Erythroblast (primary cell): ENCODE measurements around the gene ANLN.

ENCODE experiments used
- DNase-seq, 2 experiments: peaks; one replicate each; lab custom pipeline; 2025; lab: John Stamatoyannopoulos, UW
- GATA1 ChIP-seq: IDR thresholded peaks from 2 replicates; pipeline ENCODE4 v1.6.1; 2011; ENCODE audit warnings: low read depth, mild to moderate bottlenecking, control low read depth, low read length, moderate library complexity
- POLR2A ChIP-seq: IDR thresholded peaks from 2 replicates; pipeline ENCODE4 v1.6.1; 2011; ENCODE audit warnings: mild to moderate bottlenecking, low read length

ANLN gene

GRCh38 chr7:36408589-36408988, 18.9 kb downstream of the ANLN start:
- no peak for TF ChIP-seq POLR2A
- no peak for TF ChIP-seq GATA1
- no peak for DNase-seq

DNA sequence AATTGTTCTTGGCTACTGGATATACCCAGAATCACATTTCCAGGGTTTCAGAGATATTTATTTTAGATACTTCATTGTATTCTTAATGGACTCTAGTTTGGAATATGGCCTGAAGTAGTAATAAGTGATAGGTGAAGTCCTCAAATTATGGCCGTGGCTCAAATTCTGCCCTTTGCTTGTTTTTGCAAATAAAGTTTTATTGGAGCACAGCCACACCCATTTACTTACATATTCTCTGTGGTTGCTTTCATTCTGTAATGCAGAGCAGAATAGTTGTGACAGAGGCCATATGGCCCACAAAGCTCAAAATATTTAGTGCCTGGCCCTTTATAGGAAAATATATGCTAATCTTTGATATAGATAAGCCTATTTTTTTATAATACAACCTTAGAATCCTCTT, 19.5 kb downstream of the ANLN start:
- no peak for TF ChIP-seq GATA1
- TF ChIP-seq POLR2A: no peak
- no peak for DNase-seq

DNA sequence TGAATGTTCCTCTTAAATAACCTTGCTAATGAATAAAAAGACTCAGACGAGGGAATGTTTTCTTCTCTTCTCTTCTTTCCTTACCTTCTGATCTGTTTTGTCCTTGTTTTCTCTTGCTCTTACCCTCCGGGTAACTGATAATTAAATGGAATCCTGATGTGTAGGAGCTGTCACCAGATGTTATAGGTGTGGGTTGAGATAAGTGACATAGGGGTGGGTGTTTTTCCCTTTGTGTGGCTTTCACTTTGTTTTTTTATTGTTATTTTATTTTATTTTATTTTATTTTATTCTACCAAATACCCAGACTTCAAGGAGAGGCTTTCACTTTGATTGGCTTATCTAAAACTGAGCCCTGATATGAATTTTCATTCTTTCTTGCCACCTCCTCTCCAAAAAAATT, 25.5 kb downstream of the ANLN start:
- DNase-seq: peak; percentile 11 to 33
- no peak for TF ChIP-seq GATA1

DNA sequence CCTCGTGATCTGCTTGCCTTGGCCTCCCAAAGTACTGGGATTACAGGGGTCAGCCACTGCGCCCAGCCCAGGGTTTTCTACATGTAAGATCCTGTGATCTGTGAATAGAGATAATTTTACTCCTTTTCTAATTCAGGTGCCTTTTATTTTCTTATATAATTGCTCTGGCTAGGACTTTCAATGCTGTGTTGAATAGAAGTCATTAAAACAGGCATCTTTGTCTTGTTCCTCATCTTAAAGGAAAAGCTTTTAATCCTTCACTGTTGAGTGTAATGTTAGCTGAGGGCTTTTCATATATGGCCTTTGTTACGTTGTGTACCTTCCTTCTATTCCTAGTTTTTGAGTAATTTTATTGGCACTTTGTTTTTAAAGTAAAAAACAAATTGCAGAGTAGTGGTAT, 26.6 kb downstream of the ANLN start:
- TF ChIP-seq GATA1: no peak
- TF ChIP-seq POLR2A: no peak
- no peak for DNase-seq

DNA sequence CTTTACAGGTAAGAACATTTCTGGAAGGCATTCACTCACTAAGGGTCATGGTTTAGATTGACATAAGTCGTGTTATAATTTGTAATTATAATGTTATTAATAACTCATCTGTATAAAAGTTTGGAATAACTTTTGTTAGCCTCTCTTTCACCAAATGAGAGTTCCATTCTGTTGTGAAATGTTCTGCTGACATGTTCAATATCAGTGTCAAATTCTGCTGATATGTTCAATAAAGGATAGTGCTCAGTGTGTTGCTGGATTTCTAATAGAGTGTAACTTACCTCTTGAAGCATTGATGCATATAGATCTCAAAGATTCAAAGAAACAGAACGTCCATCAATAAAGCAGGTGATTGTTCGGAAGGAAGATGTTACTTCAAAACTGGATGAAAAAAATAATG, 30.6 kb downstream of the ANLN start:
- TF ChIP-seq POLR2A (no peak), GATA1 (no peak)
- DNase-seq: no peak

DNA sequence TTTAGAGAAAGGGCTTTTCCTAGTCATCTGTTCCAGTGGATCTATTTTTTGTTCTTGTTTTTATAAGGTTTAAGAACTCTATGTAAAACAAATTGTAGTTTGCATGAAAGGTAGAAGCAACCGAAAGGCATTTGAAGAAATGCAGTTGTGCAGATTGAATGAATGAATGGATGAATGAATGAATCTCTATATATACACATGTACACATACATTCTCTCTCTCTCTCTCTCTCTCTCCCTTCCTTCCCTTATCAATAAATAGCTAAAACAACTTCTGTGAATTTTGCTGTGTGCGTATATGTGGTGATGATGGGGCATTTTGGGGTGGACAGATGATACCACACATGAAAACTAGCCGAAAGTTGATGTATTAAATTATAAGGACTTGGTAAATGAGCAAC, 32.4 kb downstream of the ANLN start:
- DNase-seq: no peak
- TF ChIP-seq GATA1 (no peak), POLR2A (no peak)

GRCh38 chr7:36423633-36424032, 34.0 kb downstream of the ANLN start:
- no peak for DNase-seq
- TF ChIP-seq POLR2A: no peak

GRCh38 chr7:36430186-36430585, 40.5 kb downstream of the ANLN start:
- no peak for DNase-seq
- no peak for TF ChIP-seq GATA1
- TF ChIP-seq POLR2A: no peak

DNA sequence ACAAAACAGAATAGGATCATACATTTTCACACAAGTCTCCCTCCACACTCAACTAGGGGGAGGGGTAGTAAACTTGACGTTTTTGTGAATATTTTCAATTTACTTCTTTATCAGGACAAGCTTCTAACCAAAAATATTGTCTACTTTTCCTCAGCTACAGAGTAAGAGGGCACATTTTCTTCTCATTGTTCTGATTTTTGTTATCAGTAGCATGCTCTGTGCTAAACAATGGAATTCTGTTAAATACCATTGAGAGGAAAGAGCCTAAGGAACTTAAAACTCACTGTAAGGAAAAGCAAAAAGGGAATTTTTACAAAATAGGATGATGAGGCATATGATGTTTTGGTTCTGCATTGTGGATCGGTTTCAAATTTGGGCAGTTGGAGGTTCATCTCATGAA, 41.2 kb downstream of the ANLN start:
- DNase-seq: no peak
- no peak for TF ChIP-seq POLR2A
- TF ChIP-seq GATA1: no peak

DNA sequence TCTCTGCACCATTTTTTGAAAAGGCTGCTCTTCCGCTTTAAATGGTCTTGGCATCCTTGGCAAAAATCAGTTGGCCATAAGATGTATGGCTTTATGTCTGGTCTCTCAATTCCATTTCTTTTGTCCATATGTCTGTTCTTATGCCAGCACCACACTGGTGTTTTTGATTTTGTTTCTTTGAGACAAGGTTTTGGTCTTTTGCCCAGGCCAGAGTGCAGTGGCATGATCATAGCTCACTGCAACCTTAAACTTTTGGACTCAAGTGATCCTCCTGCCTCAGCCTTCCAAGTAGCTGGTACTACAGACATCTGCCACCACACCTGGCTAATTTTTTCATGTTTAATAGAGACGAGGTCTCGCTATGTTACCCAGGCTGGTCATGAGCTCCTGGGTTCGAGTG, 48.5 kb downstream of the ANLN start:
- no peak for DNase-seq
- TF ChIP-seq GATA1 (no peak), POLR2A (no peak)

GRCh38 chr7:36439624-36440023, 50.0 kb downstream of the ANLN start:
- no peak for TF ChIP-seq POLR2A
- no peak for TF ChIP-seq GATA1
- no peak for DNase-seq

DNA sequence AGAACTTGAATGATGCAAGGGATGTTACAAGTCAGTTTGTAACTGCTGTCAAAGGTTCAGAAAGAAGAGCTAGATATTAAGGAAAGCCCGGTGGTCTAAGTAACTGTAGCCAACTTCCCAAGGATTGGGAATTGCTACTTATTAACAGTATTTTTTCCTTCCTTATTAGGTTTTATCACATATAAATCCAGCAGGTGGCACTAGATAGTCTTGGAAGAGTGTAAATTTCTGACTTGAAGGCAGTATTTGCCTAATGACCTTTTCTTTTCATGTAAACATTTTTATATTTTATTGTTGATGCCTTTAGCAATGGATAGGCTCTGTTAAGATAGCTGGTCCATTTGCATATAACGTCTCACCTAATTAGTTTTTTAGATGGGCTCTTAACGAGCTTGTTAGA, 51.2 kb downstream of the ANLN start:
- TF ChIP-seq GATA1 (no peak), POLR2A (no peak)
- peak in 1 of 2 experiments; percentile 16 for DNase-seq

DNA sequence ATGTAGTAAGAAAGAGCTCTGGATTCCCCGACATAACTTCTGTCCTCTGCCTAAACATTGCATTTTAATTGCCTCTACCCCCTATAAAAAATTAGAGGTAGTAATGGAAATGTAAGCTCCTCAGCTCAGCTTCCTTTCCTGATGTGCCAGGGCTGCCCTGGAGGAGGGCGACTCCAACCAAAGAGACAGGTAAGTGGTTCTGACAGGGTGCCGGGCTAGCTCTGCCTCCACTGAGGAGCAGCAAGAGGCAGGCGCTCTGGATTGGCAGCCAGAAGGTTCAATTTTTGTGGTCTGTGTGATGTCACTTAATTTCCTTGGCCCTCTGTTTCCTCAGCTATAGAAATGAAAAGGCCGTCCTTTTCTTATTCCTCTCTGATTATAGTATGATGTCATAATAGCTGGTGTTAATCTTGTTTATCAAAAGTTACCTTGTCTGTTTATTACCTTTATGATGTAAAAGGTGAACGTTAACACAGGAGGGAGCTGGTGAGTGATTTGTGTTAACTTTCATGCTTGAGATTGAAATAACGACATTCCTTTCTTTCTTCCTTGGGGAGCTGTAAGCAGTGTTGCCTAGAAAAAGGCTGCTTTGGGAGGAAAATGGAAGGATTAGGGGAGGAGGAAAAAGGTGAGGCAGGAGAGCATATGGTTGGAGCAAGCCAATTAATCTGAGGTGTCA, 51.8 kb downstream of the ANLN start:
- no peak for DNase-seq
- TF ChIP-seq POLR2A (no peak), GATA1 (no peak)

- no peak for DNase-seq
- no peak for TF ChIP-seq GATA1
- TF ChIP-seq POLR2A: no peak
These were observed 59.2 kb downstream of the ANLN start for GRCh38 chr7:36448781-36449379.

DNA sequence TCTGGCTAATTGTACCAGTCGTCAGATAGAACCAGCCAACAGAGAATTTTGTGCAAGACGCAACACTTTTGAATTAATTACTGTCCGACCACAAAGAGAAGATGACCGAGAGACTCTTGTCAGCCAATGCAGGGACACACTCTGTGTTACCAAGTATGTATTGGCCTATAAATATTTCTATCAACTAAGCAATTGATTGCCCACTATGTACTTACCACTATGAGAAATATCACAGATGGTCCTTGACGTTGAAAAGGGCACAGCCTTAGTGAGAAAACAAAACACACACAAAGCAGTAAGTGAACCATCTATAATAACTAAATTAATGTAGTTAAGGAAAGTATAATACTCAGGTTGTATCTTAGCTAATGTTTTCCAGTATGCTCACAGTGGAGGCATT, 60.0 kb downstream of the ANLN start:
- no peak for TF ChIP-seq POLR2A
- no peak for TF ChIP-seq GATA1

GRCh38 chr7:36453769-36454168, 64.1 kb downstream of the ANLN start:
- TF ChIP-seq POLR2A (no peak), GATA1 (no peak)
- DNase-seq: no peak

More for the DNA sequence above, 60.0 kb downstream of the ANLN start:
- no peak for DNase-seq
